HG02938 (cell line): ENCODE results near the gene NFKB2.
A peak's percentile ranks its signal among the peaks of the same experiment; 100 is the strongest.

ENCODE experiments used
- ATAC-seq: cut with Tn5 transposase; IDR thresholded peaks from one replicate; pipeline ENCODE4 v1.9.1; 2021; ENCODE audit warnings: mild to moderate bottlenecking, moderate library complexity; ENCODE audit not compliant: unreplicated experiment

Gene NFKB2

GRCh38 chr10:102395400-102396316 lies at the start of gene NFKB2:
Gene NFKB2 (plus strand): TSS chr10:102395705. CDS start chr10:102395960, 255 bp downstream.
- ATAC-seq = peak; percentile 26

- no peak for ATAC-seq
Measured at GRCh38 chr10:102347236-102347828, 48.2 kb upstream of the NFKB2 start.

DNA sequence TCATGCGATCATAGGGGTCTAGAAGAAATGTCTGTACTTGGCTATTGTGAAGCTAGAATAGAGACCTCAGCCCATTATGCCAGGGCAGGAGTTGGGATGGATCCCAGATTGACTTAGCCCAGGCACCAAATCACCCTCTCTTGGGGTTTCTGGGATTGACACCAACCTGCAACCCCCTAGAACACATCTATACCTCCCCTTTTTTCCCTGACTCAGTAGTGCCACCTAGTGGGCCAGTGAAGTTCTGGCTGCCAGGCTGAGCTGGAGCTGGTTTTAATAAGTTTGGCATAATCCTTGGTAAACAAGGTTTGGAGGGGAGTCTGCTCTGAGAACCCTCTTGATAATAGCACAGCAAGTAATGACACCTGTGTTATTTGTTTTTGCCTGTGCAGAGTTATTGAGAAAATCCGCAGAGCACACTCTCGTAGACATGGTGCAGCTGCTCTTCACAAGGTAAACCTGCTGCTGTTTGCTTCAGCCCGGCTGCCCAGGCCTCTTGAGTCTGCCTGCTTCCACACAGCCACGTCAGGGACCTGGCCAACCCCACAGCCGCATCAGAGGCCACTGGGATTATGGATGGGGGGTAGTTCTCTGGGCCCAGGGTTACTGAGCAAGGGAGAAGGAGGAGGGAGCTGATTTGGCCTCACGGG lies 43.3 kb upstream of the NFKB2 start:
- ATAC-seq = no peak

GRCh38 chr10:102354451-102354850 lies 41.1 kb upstream of the NFKB2 start:
- no peak for ATAC-seq

- no peak for ATAC-seq
Measured at GRCh38 chr10:102358712-102359382, 36.7 kb upstream of the NFKB2 start.

DNA sequence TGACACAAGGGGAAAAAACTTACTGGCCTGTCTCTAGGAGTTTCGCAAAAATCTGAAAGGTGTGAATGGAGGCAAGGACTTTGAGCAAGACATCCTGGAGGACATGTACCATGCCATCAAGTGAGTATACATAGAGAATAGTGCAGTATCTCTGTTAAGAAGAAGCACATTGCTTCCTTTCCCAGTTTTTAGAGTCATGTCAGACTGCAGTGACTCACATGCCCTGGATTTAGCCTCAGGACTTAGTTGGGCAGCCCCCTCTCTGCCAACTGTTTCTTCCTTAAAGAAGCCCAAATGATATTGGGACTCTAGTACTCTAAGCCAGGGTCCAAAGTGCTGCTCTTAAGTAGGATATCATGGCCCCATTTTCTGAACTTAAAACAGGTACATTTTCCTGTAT lies 28.1 kb upstream of the NFKB2 start:
- no peak for ATAC-seq

DNA sequence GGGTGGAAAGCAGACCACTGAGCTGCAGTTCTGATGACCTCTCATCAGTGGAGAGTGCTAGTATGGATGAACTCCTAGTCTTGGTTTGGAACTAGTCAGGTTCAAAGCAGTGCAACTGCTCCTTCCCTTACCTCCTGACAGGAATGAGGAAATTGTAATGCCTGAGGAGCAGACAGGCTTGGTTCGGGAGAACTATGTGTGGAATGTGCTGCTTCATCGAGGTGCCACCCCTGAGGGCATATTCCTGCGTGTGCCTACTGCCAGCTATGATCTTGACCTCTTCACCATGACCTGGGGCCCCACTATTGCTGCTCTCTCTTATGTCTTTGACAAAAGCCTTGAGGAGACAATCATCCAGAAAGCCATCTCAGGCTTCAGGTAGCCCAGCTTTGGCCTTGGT lies 27.4 kb upstream of the NFKB2 start:
- ATAC-seq = no peak

- ATAC-seq = no peak
Measured at GRCh38 chr10:102371295-102371694, 24.2 kb upstream of the NFKB2 start.

DNA sequence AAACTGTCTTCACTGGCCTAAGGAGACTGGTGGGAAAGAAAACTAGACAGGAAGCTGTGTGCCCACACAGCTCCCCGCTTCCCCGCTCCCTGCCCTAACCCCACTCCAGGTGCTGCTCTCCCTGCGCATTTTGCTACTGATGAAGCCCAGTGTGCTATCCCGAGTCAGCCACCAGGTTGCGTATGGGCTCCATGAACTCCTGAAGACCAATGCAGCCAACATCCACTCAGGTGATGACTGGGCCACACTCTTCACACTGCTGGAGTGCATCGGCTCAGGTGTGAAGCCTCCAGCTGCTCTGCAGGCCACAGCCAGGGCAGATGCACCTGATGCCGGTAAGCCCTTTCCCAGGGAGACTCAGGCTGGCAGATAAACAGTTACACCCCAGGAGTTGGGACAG lies 20.3 kb upstream of the NFKB2 start:
- ATAC-seq = no peak

- no peak for ATAC-seq
Measured at GRCh38 chr10:102375867-102376266, 19.6 kb upstream of the NFKB2 start.

DNA sequence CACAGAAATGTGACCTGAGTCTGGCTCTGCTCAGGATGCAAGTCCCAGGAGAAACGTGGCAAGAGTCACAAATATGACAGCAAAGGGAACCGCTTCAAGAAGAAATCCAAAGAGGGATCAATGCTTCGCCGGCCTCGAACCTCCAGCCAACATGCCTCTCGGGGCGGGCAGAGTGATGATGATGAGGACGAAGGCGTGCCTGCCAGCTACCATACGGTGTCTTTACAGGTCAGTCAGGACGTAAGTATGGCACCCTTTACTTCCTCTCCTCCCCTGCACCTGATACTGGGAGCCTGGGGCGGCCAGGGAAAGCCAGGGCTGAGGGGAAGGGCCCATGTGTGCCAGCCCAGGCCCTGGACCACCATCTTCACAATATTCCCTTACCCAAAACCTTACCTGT lies 18.6 kb upstream of the NFKB2 start:
- no peak for ATAC-seq

DNA sequence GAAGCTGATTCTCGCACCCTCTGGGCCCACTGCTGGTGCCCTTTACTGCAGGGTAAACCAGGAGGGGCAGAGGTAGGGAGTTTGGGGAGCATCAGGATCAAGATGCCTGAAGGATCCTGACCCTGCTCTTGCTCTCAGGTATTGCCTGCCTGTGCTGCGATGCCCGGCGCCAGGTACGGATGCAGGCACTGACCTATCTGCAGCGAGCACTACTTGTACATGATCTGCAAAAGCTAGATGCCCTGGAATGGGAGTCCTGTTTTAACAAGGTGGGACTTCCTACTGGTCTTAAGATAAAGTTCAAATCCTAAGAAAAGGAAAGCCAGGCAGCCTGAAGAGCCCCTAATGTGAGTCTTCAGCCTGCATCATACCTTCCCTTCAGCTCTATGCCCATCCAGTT lies 16.1 kb upstream of the NFKB2 start:
- ATAC-seq = no peak

DNA sequence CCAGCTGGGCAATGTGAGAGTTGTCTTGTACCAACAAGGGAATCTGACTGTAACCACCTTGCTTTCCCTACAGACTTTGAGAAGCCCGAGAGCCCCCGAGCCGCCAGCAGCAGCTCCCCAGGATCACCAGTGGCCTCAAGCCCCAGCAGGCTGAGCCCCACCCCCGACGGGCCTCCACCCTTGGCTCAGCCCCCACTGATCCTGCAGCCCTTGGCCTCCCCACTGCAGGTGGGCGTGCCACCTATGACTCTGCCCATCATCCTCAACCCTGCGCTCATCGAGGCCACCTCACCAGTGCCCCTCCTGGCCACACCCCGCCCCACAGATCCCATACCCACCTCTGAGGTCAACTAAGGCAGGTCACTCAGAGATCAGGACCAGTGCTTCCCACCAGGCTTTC lies 13.5 kb upstream of the NFKB2 start:
- no peak for ATAC-seq

DNA sequence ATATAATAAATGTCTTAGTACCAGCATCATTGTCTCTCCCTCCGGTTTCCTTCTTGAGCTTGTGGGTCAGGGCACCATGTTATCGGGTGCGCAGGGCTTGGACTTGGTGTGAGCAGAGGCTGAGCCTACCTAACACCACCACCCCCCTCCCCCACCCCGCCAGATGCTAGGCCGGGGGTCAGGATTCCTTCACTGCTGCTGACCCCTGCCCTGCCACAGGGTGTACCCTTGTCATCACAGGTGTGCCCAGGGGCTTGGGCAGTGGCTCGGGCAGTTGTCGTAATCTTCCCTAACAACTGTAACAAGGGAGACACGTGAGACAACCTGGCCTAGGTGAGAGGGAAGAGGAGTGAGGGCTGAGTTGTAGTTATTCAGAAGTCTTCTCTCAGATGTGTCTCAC lies 12.6 kb upstream of the NFKB2 start:
- no peak for ATAC-seq

GRCh38 chr10:102384053-102384452 lies 11.5 kb upstream of the NFKB2 start:
- ATAC-seq = no peak

DNA sequence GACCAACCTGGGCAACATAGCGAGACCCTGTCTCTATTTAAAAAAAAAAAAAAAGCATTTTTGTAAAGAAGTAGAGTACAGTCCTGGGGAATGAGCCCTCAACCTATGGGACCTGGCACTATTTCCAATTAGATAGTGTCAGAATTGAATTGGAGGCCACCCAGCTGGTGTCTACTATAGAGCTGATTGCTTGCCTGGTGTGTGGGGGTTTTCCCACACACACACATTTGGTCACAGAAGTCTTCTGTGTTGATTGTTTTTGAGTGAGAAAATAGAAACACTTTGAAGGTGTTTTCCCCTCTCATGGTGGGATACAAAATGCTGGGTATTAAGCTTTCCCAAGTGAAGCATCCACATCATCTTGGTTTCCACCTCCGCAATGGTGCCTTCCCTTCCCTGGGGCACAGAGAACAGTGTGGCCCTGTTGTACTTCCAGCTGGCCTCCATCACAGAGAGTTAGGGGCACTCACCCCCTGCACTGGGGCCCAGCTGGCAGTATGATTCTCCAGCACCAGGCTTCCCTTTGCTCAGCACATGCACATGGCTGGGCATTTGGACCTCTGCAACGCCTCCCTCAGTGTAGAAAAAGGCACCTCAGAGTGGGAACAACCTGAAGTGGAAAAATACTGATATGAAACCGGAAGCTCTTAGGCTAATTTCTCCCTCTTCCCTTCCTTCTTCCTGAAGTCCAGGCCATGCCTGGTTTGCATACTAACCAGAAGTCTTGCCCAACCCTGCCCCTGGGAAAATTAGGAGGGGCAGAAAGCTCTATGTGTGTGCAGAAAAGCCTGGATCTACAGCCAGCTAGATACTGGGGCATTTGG lies 10.7 kb upstream of the NFKB2 start:
- no peak for ATAC-seq

DNA sequence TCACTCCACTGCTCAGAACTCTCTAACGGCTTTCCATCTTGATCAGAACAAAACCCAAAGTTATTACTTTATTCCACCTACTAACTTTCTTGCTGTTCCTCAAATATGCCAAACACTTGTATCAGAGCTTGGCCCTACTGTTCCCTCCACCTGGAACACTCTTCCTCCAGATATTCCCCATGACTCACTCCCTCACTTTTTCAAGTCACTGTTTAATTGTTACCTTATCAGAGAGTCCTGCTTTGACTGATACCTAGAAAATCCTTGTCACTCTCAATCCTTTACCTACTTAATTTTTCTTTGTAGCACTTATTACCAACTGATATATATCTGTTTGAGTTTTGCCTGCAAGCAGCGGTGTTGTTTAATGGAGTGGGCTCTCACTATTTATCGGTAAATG lies 5.6 kb upstream of the NFKB2 start:
- ATAC-seq = no peak

- ATAC-seq = no peak
Measured at GRCh38 chr10:102392306-102392705, 3.2 kb upstream of the NFKB2 start.

GRCh38 chr10:102393411-102394078 lies 2.0 kb upstream of the NFKB2 start:
- ATAC-seq = no peak
